Thyroid gland (tissue), 4 donors: Measurements from ENCODE around the gene CCDC88C. TPM values are rescaled to one million over a fixed set of nuclear protein-coding genes. Genes with fewer than 3 reads are reported as not detected.

Experiments used
- DNase-seq, 2 donors: peaks; one replicate each; pipeline ENCODE4 v3.0.0-alpha.2; 2019
- H3K27ac ChIP-seq, 3 donors: fragments of 200-600 bp; sonication (generic); 1 replicate in 2 of 3; 2 replicates in 1 of 3; pipeline ENCODE4 v1.5.1; 2016 to 2019; ENCODE audit warnings: mild to moderate bottlenecking in 1 of 3, moderate library complexity in 1 of 3
- H3K27me3 ChIP-seq: fragments of 200-600 bp; sonication (generic); one replicate; pipeline ENCODE4 v1.5.1; 2019
- H3K36me3 ChIP-seq, 2 donors: fragments of 200-600 bp; sonication (generic); one replicate each; pipeline ENCODE4 v1.5.1; 2016 to 2019
- H3K4me1 ChIP-seq, 2 donors: fragments of 200-600 bp; sonication (generic); one replicate each; pipeline ENCODE4 v1.5.1; 2017 to 2019
- H3K4me3 ChIP-seq, 3 donors: fragments of 200-600 bp; sonication (generic); replicated peaks in 1 of 3; 1 replicate in 2 of 3; 2 replicates in 1 of 3; pipeline ENCODE4 v1.5.1; 2016; ENCODE audit warnings: mild to moderate bottlenecking in 1 of 3
- H3K9me3 ChIP-seq: fragments of 200-600 bp; sonication (generic); one replicate; pipeline ENCODE4 v1.5.1; 2017
- CTCF ChIP-seq, 6 experiments: fragments of 200-600 bp in 3 of 6; fragments of 450-650 bp in 3 of 6; sonication (generic) in 3 of 6; IDR thresholded peaks; one replicate each; pipeline ENCODE4 v1.5.1; 2016 to 2019; ENCODE audit warnings: antibody characterized with exemption in 6 of 6, mild to moderate bottlenecking in 2 of 6, inconsistent platforms in 1 of 6, moderate library complexity in 1 of 6
- POLR2A ChIP-seq, 2 donors: fragments of 450-650 bp; IDR thresholded peaks; one replicate each; pipeline ENCODE4 v1.6.1; 2017; ENCODE audit warnings: antibody characterized with exemption in 2 of 2, mild to moderate bottlenecking in 2 of 2, moderate library complexity in 1 of 2
- WGBS, 2 donors: methylation state at CpG; one replicate each; pipeline ENCODE4 v1.1.5; 2017; 5-methylcytosine and 5-hydroxymethylcytosine counted together
- intact Hi-C: fragments of 100-400 bp; cut with DNase I; formaldehyde crosslinking; loops from one replicate; pipeline ENCODE4 v1.15.1; 2023
- total RNA-seq, 4 donors: library from RNA; depleted of rRNA; stranded (reverse); fragments of >200 nt; gene quantifications; one replicate each; pipeline ENCODE4 v1.2.3, GENCODE V29; 2016

CCDC88C gene
- total RNA-seq, 4 donors from 2014 or later = 3.0 to 6.3 (median 5.8) TPM

- no peaks in the 10 kb centered on the region for H3K27me3 ChIP-seq
- no peak overlapping the region for H3K27ac ChIP-seq
- TF ChIP-seq POLR2A (IDR thresholded peaks at IDR 0.05) (no peak), CTCF (IDR thresholded peaks at IDR 0.05) (no peak)
- WGBS, 2 donors = 87 to 96% methylated on average over 3 of the region's 3 CpGs
- H3K36me3 ChIP-seq = peaks cover 18 to 26% of the 10 kb centered on the region in 2 donors
- intact Hi-C loops = no loop called here
- DNase-seq = no peak
- no peaks in the 10 kb centered on the region for H3K4me1 ChIP-seq
- H3K9me3 ChIP-seq = no peaks in the 10 kb centered on the region
- H3K4me3 ChIP-seq = no peak overlapping the region
These were observed 37.0 kb upstream of the CCDC88C start for GRCh38 chr14:91454580-91454979.

- no peak for DNase-seq
- peaks cover 14 to 22% of the 10 kb centered on the region in 2 donors for H3K36me3 ChIP-seq
- intact Hi-C loops = no loop called here
- H3K4me3 ChIP-seq = no peak overlapping the region
- no peaks in the 10 kb centered on the region for H3K4me1 ChIP-seq
- H3K9me3 ChIP-seq = no peaks in the 10 kb centered on the region
- no peak overlapping the region for H3K27ac ChIP-seq
- H3K27me3 ChIP-seq = no peaks in the 10 kb centered on the region
- TF ChIP-seq POLR2A (IDR thresholded peaks at IDR 0.05) (no peak), CTCF (IDR thresholded peaks at IDR 0.05) (no peak)
These were observed 36.5 kb upstream of the CCDC88C start for GRCh38 chr14:91454155-91454554.

GRCh38 chr14:91453744-91454143 is 36.1 kb upstream of the CCDC88C start:
- H3K9me3 ChIP-seq = no peaks in the 10 kb centered on the region
- H3K36me3 ChIP-seq = peaks cover 12 to 18% of the 10 kb centered on the region in 2 donors
- WGBS, 2 donors = 88 to 93% methylated on average over 5 of the region's 5 CpGs
- H3K4me1 ChIP-seq = no peaks in the 10 kb centered on the region
- no peak for DNase-seq
- TF ChIP-seq POLR2A (IDR thresholded peaks at IDR 0.05) (no peak), CTCF (IDR thresholded peaks at IDR 0.05) (no peak)
- H3K27ac ChIP-seq = no peak overlapping the region
- intact Hi-C loops = no loop called here
- no peak overlapping the region for H3K4me3 ChIP-seq
- H3K27me3 ChIP-seq = no peaks in the 10 kb centered on the region

- Histone ChIP-seq H3K36me3 (no peaks in the 10 kb centered on the region), H3K27ac (no peak overlapping the region), H3K27me3 (no peaks in the 10 kb centered on the region), H3K4me3 (no peak overlapping the region), H3K4me1 (no peaks in the 10 kb centered on the region), H3K9me3 (no peaks in the 10 kb centered on the region)
- 84 to 92% methylated on average over 6 of the region's 6 CpGs for WGBS, 2 donors
- no peak for DNase-seq
- intact Hi-C loops = no loop called here
- TF ChIP-seq CTCF (IDR thresholded peaks at IDR 0.05) = no peak
- TF ChIP-seq POLR2A (IDR thresholded peaks at IDR 0.05) = no peak
These were observed 26.9 kb upstream of the CCDC88C start for GRCh38 chr14:91444335-91445020.

- no peaks in the 10 kb centered on the region for H3K4me1 ChIP-seq
- H3K36me3 ChIP-seq = no peaks in the 10 kb centered on the region
- intact Hi-C loops = no loop called here
- no peak overlapping the region for H3K4me3 ChIP-seq
- H3K27me3 ChIP-seq = no peaks in the 10 kb centered on the region
- no peak for DNase-seq
- H3K9me3 ChIP-seq = no peaks in the 10 kb centered on the region
- no peak for TF ChIP-seq CTCF (IDR thresholded peaks at IDR 0.05)
- TF ChIP-seq POLR2A (IDR thresholded peaks at IDR 0.05) = no peak
- H3K27ac ChIP-seq = no peak overlapping the region
- WGBS, 2 donors = 80 to 89% methylated on average over 1 of the region's 1 CpG
These were observed 21.7 kb upstream of the CCDC88C start for GRCh38 chr14:91439345-91439744.
